ENCODE measurements around the gene MAMLD1. TPM values are rescaled to one million over a fixed set of nuclear protein-coding genes. Genes with fewer than 3 reads are reported as not detected.

The MAMLD1 gene
- total RNA-seq, 4 donors from 2014 or later, result 1.2 to 2.0 (median 1.6) TPM

DNA sequence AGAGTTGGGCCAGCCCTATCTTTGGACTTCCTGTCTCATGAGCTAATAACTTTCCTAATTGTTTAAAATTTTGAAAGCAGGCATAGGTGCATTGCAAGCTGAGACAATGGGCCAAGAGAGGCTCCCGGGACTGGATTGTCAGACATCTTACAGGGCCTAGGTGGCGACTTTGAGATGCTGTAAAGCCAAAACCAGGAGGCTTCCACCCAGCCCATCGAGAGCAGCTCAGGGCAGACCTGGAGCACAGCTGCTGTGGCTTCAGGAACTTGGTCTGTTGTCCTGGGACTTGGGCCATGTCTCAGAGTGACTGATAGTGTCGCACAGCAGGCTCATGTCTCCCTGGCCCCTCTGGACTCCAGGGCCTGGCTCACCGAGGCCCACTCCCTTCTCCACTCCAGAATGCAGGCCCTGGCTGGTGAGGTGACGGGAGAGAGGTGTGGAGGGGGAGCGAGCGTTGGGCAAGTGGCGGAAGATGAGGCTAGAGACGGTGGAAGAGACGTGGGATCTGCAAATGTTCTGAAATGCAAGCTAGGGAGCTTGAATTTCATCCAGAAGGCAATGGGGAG is 181.2 kb downstream of the MAMLD1 start:
- Histone ChIP-seq H3K4me1 (no peaks in the 10 kb centered on the region), H3K4me3 (no peak overlapping the region), H3K27ac (no peak overlapping the region), H3K27me3 (no peaks in the 10 kb centered on the region), H3K36me3 (no peaks in the 10 kb centered on the region), H3K9me3 (no peaks in the 10 kb centered on the region)
- TF ChIP-seq POLR2A (IDR thresholded peaks at IDR 0.05), result no peak
- TF ChIP-seq, protein P1, sequence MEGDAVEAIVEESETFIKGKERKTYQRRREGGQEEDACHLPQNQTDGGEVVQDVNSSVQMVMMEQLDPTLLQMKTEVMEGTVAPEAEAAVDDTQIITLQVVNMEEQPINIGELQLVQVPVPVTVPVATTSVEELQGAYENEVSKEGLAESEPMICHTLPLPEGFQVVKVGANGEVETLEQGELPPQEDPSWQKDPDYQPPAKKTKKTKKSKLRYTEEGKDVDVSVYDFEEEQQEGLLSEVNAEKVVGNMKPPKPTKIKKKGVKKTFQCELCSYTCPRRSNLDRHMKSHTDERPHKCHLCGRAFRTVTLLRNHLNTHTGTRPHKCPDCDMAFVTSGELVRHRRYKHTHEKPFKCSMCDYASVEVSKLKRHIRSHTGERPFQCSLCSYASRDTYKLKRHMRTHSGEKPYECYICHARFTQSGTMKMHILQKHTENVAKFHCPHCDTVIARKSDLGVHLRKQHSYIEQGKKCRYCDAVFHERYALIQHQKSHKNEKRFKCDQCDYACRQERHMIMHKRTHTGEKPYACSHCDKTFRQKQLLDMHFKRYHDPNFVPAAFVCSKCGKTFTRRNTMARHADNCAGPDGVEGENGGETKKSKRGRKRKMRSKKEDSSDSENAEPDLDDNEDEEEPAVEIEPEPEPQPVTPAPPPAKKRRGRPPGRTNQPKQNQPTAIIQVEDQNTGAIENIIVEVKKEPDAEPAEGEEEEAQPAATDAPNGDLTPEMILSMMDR (IDR thresholded peaks at IDR 0.05 in 4 of 5, conservative IDR thresholded peaks at IDR 0.05 in 1 of 5), result no peak
- in situ Hi-C loops (cut with MboI; ENCODE audit: low sequenced_read_pairs in 4 of 4), result no loop called here
- no peak for DNase-seq
- ATAC-seq, result no peak
- intact Hi-C loops (cut with DNase I; ENCODE audit: low total_unique reads), result no loop called here

DNA sequence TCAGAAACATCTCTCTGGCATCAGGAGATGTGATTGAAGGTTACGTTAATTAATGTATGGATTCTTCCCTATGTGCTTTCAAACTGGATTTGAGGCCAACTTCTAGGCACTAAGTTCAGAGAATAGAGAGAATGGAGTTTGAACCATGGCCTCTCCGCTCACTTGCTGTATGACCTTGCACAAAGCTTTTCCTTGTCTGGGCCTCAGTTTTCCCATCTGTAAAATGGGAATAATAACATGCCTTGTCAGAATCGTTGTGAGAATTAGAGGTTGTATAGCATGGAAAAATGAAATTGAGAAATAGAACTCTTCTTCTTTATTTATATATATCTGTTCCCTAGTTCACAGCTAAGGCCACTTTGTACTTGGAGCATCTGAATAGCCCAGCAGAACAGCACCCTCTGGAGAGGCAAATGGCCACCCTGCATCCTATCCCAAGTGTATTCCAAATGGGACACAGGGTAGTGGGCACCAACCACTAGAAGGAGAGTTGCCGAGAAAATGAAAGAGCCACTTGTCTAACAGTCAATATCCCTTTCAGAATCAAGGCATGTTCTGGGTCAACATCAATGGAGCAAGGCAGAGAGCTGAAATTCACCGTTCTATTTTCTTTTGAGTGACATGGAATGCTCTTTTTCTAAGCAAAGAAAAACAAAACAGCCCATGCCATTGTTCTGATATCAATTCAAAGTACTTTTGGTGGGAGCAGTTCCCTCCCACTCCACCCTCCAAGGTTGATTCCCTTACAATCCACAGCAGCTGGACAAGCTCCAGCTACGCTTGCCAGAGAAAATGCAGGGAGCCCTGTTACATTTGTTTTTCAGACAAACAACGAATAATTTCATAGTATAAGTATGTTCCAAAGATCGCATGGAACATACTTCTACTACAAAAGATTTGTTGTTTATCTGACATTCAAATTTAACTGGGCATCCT is 182.0 kb downstream of the MAMLD1 start:
- TF ChIP-seq, protein P1 (IDR thresholded peaks at IDR 0.05 in 4 of 5, conservative IDR thresholded peaks at IDR 0.05 in 1 of 5), result no peak
- TF ChIP-seq POLR2A (IDR thresholded peaks at IDR 0.05), result no peak
- ATAC-seq (no peak), DNase-seq (no peak)
- in situ Hi-C loops (cut with MboI; ENCODE audit: low sequenced_read_pairs in 4 of 4) (no loop called here), intact Hi-C loops (cut with DNase I; ENCODE audit: low total_unique reads) (no loop called here)
- no peaks in the 10 kb centered on the region for H3K9me3 ChIP-seq
- no peak overlapping the region for H3K27ac ChIP-seq
- no peaks in the 10 kb centered on the region for H3K36me3 ChIP-seq
- no peak overlapping the region for H3K4me3 ChIP-seq
- H3K27me3 ChIP-seq, result no peaks in the 10 kb centered on the region
- H3K4me1 ChIP-seq, result no peaks in the 10 kb centered on the region

DNA sequence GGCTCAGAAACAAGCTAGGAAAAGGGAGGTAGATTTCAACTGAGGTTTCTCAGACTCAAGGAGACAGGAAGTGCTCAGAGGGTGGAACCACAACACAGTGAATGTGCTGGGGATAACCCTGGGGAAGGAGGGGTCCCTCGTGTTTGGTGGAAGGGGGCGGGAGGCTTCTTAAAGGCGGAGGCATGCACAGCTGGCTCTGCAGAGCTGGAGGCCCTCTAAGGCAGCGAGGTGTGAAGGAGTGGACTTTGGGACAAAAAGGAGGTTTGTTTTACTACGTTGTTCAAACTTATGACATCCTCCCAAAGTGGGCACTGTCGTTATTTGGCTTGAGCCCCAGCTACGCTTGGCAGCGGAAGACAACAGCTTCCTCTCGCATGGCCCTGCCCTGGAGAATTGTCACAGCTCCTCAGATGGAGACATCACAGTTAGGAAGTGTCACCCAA is 183.6 kb downstream of the MAMLD1 start:
- H3K9me3 ChIP-seq, result no peaks in the 10 kb centered on the region
- H3K27ac ChIP-seq, result peak overlapping the region; percentile 79 to 90 (median 80)
- no peaks in the 10 kb centered on the region for H3K36me3 ChIP-seq
- H3K4me3 ChIP-seq, result no peak overlapping the region
- DNase-seq (no peak), ATAC-seq (no peak)
- H3K27me3 ChIP-seq, result no peaks in the 10 kb centered on the region
- H3K4me1 ChIP-seq, result no peaks in the 10 kb centered on the region
- in situ Hi-C loops (cut with MboI; ENCODE audit: low sequenced_read_pairs in 4 of 4) (no loop called here), intact Hi-C loops (cut with DNase I; ENCODE audit: low total_unique reads) (no loop called here)
- TF ChIP-seq, protein P1 (IDR thresholded peaks at IDR 0.05 in 4 of 5, conservative IDR thresholded peaks at IDR 0.05 in 1 of 5), result no peak
- no peak for TF ChIP-seq POLR2A (IDR thresholded peaks at IDR 0.05)

DNA sequence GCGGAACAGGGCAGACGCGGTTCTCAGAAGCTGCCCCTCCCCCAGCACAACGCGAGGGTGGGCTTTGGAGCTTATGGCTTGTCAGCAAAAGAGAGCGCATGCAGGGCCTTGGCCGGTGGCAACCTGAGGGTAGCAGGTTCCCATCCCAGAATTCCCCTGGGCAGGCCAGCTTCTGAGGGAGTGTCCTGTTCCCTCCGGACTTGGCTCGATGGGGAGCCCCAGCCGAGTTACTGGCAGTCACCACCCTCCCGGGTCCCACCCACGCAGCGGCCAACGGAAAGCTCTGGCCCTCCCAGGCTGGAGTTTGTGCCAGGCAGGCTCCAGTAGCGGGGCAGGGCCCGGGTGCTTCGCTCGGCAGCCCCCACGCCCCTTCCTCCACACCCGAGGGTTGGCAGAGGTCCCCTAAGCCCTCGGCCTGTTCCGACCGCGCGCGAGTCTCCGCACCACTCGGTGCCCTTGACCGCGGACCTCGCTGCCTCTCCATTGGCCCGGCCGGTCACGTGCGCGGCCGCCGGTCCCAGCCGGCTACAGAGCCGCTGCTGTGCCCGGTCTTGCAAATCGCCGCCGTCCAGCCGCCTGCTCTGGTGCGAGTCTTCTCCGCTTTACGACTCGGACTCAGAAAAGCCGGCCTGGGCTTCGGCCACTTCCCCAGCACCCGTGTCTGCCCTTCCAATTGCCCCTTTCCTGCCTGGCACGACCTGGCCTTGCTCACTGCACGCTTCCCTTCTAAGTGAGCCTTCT is 184.4 kb downstream of the MAMLD1 start:
- Histone ChIP-seq H3K9me3 (no peaks in the 10 kb centered on the region), H3K4me1 (no peaks in the 10 kb centered on the region), H3K36me3 (no peaks in the 10 kb centered on the region), H3K27me3 (no peaks in the 10 kb centered on the region), H3K27ac (peak overlapping the region; percentile 79 to 90 (median 80)), H3K4me3 (peak overlapping the region; percentile 41 to 62 (median 55))
- TF ChIP-seq POLR2A (IDR thresholded peaks at IDR 0.05), result peak in 1 of 2 donors; percentile 28
- TF ChIP-seq, protein P1 (IDR thresholded peaks at IDR 0.05 in 4 of 5, conservative IDR thresholded peaks at IDR 0.05 in 1 of 5), result no peak
- intact Hi-C loops (cut with DNase I; ENCODE audit: low total_unique reads), result no loop called here
- DNase-seq (peak; percentile 23 to 62), ATAC-seq (peak; percentile 88 to 91)
- in situ Hi-C loops (cut with MboI; ENCODE audit: low sequenced_read_pairs in 4 of 4), result no loop called here

All from gastrocnemius medialis (tissue), 4 donors.